Glutamatergic neuron (in vitro differentiated cells): ENCODE data around the gene PCSK1N. TPM values are rescaled to one million over a fixed set of nuclear protein-coding genes. Genes with fewer than 3 reads are reported as not detected.

ENCODE experiments used
- DNase-seq: peaks from one replicate; pipeline ENCODE4 v3.0.0; 2022
- H3K27ac Mint-ChIP-seq: one replicate; pipeline ENCODE4 v1.8.0; 2020; ENCODE audit warnings: mild to moderate bottlenecking, mixed read lengths, inconsistent platforms; ENCODE audit not compliant: unreplicated experiment
- H3K27me3 Mint-ChIP-seq: one replicate; pipeline ENCODE4 v1.8.0; 2020; ENCODE audit warnings: mild to moderate bottlenecking, moderate library complexity, mixed read lengths, inconsistent platforms; ENCODE audit not compliant: unreplicated experiment
- H3K36me3 Mint-ChIP-seq: one replicate; pipeline ENCODE4 v1.8.0; 2020; ENCODE audit warnings: mild to moderate bottlenecking, mixed read lengths, inconsistent platforms; ENCODE audit not compliant: unreplicated experiment
- H3K4me1 Mint-ChIP-seq: one replicate; pipeline ENCODE4 v1.8.0; 2020; ENCODE audit warnings: mild to moderate bottlenecking, low read depth, mixed read lengths, inconsistent platforms; ENCODE audit not compliant: unreplicated experiment
- H3K4me3 Mint-ChIP-seq: one replicate; pipeline ENCODE4 v1.8.0; 2020; ENCODE audit warnings: mild to moderate bottlenecking, mixed read lengths, inconsistent platforms; ENCODE audit not compliant: unreplicated experiment
- H3K9me3 Mint-ChIP-seq: one replicate; pipeline ENCODE4 v1.8.0; 2020; ENCODE audit warnings: mild to moderate bottlenecking, moderate library complexity, mixed read lengths, inconsistent platforms; ENCODE audit not compliant: unreplicated experiment
- CTCF ChIP-seq: fragments of 200-600 bp; sonication (generic); IDR thresholded peaks from one replicate; pipeline ENCODE4 v1.5.0; 2021; ENCODE audit not compliant: partially characterized antibody, unreplicated experiment
- total RNA-seq: library from RNA; stranded (reverse); fragmentation: NEBNext Ultra II Directional; extraction: Animal tissue kit (Norgen Biotek cat#: 25700); gene quantifications from one replicate; pipeline ENCODE4 v1.2.1, GENCODE V29; 2021; ENCODE audit not compliant: unreplicated experiment

PCSK1N gene
- total RNA-seq, 1 donor from 2014 or later: 127 TPM

GRCh38 chrX:48831909-48832291, 3.5 kb downstream of the PCSK1N start:
- Mint-ChIP-seq H3K4me1 (peaks cover 8% of the 10 kb centered on the region), H3K4me3 (no peak overlapping the region), H3K36me3 (no peaks in the 10 kb centered on the region), H3K9me3 (peaks cover 6% of the 10 kb centered on the region), H3K27me3 (peaks cover 16% of the 10 kb centered on the region), H3K27ac (no peak overlapping the region)
- TF ChIP-seq CTCF: no peak
- peak; percentile 52 for DNase-seq

DNA sequence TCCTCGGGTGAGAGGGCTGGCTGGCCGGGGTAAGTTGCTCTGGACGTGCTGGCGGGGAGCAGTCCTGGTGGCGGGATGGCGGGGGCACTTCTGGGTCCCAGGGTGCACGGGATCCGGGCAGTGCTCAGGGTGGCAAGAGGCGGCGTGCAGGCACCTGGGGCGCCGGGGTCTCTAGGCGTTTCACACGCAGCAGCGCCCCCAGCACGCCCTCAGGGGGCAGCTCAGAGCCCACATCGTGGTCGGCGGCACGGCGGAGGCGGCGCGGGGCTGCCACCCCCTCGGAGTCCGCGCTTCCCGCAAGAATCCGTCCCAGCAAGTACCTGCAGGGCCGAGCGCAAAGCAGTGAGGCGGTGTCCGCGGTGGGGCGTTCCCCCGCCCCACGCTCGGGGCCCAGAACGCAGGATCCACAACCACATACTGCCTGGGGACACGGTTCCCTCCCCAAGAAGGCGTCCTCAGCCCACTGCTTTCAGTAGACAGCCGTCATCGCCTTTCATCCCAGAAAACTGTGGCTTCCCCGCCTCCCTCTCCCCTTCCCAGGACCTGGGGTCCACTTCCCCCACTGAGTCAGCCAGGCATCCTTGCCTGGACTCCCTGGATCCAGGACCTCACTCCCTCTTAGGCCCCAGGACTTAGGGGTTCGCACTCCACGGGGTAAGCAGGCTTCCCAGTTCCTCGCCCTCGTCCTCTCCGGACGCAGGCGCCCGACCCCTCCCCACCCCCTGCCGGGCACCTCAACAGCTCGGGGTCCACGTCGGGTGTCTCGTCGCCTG, 4.1 kb downstream of the PCSK1N start:
- H3K27me3 Mint-ChIP-seq: peaks cover 14% of the 10 kb centered on the region
- no peaks in the 10 kb centered on the region for H3K36me3 Mint-ChIP-seq
- H3K9me3 Mint-ChIP-seq: peaks cover 6% of the 10 kb centered on the region
- DNase-seq: no peak
- no peak for TF ChIP-seq CTCF
- H3K4me3 Mint-ChIP-seq: no peak overlapping the region
- H3K4me1 Mint-ChIP-seq: peaks cover 6% of the 10 kb centered on the region
- no peak overlapping the region for H3K27ac Mint-ChIP-seq

DNA sequence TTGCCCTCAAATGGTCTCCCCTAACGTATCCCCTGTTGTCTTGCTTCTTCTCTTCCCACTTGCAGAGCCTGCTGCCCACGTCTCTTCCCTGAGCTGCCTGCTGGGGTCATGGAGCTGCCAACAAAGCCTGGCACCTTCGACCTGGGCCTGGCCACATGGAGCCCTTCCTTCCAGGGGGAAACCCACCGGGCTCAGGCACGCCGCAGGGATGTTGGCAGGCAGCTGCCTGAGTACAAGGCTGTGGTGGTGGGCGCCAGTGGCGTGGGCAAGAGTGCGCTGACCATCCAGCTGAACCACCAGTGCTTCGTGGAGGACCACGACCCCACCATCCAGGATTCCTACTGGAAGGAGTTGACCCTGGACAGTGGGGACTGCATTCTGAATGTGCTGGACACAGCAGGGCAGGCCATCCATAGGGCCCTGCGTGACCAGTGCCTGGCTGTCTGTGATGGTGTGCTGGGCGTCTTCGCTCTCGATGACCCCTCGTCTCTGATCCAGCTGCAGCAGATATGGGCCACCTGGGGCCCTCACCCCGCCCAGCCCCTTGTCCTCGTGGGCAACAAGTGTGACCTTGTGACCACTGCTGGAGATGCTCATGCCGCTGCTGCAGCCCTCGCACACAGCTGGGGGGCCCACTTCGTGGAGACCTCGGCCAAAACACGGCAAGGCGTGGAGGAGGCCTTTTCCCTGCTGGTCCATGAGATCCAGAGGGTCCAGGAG, 6.2 kb downstream of the PCSK1N start:
- Mint-ChIP-seq H3K27ac (no peak overlapping the region), H3K36me3 (peaks cover 3% of the 10 kb centered on the region), H3K4me3 (no peak overlapping the region), H3K9me3 (peaks cover 2% of the 10 kb centered on the region), H3K27me3 (peaks cover 9% of the 10 kb centered on the region), H3K4me1 (peaks cover 3% of the 10 kb centered on the region)
- no peak for DNase-seq
- TF ChIP-seq CTCF: no peak

DNA sequence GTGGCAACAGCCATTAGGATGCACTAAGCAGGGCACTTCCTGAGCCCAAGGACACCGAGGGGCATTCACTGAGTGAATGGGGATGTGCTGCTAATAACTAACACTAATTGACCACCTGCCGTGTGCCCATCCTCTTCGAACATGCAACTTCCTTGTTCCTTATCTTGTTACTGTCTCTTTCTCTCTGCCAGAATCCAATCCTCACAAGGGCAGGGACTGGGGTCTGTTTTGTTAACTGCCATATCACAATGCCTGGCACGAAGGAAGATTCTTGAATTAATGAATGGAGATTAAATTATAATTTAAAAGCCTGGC, 7.8 kb downstream of the PCSK1N start:
- Mint-ChIP-seq H3K27ac (no peak overlapping the region), H3K36me3 (peaks cover 3% of the 10 kb centered on the region), H3K4me3 (peak overlapping the region; percentile 71), H3K27me3 (peaks cover 9% of the 10 kb centered on the region), H3K4me1 (peaks cover 1% of the 10 kb centered on the region), H3K9me3 (peaks cover 1% of the 10 kb centered on the region)
- TF ChIP-seq CTCF: no peak
- DNase-seq: no peak

DNA sequence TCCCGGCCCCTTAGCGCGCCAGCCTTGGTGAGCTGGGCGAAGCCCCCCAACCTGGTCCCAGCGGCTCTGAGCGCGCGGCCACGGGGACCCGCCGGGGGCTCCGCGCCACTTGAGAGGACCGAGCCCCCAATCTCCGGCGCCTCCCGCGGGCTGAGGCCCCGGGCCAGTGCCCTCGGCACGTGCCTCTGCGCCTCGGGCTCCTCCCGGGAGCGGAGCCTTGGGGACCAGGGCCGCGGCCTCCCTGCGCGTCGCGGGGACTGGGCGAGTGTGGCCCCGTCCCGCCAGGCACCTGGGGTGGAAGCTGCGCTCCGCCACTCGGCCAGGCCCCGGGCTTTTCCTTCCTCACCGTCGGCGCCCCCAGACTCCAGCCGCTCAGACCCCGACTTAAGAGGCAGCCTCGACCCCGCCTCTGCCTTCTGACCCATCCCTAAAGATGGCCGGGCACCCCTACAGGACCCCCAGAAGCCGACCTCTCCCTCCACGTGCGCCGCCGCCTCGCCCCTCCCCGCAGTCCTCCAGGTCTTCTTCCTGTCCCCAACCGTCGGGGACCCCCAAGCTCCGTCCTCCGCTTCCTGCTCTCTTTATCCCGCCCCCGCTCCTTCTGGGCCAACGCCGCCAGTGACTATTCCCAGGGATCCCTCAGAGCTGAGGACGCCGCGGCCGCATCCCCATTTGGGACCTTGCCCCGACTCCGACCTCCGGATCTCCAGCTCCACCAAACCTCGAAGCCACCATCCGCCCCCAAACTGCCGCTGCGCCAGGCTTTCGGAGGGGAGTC, 8.3 kb downstream of the PCSK1N start:
- no peak overlapping the region for H3K27ac Mint-ChIP-seq
- peaks cover 3% of the 10 kb centered on the region for H3K36me3 Mint-ChIP-seq
- H3K4me1 Mint-ChIP-seq: peaks cover 1% of the 10 kb centered on the region
- no peak for DNase-seq
- no peak for TF ChIP-seq CTCF
- H3K27me3 Mint-ChIP-seq: peaks cover 9% of the 10 kb centered on the region
- peak overlapping the region; percentile 15 for H3K4me3 Mint-ChIP-seq
- H3K9me3 Mint-ChIP-seq: peaks cover 1% of the 10 kb centered on the region
